Activated T-cell treated with anti-CD3 and anti-CD28 coated beads, Interleukin-2, amount 50 U/mL, for 48 hours (primary cell): ENCODE measurements around the gene PTCHD1.

Experiments
- DNase-seq, 2 experiments: peaks; one replicate each; pipeline ENCODE4 v3.0.0-alpha.2; 2020

Gene PTCHD1

GRCh38 chrX:23334848-23335599 lies at the start of gene PTCHD1:
TSS of gene PTCHD1 (plus strand) at chrX:23334849. CDS start at chrX:23334876, 27 bp downstream.
- no peak for DNase-seq

GRCh38 chrX:23286731-23287130 lies 47.9 kb upstream of the PTCHD1 start:
- DNase-seq, result no peak

- no peak for DNase-seq
Observed at GRCh38 chrX:23287191-23287725, 47.4 kb upstream of the PTCHD1 start.

- no peak for DNase-seq
Observed at GRCh38 chrX:23292354-23292987, 42.2 kb upstream of the PTCHD1 start.

GRCh38 chrX:23292988-23293651 lies 41.5 kb upstream of the PTCHD1 start:
- DNase-seq, result no peak

- DNase-seq, result no peak
Observed at GRCh38 chrX:23304881-23305280, 29.8 kb upstream of the PTCHD1 start.

- DNase-seq, result no peak
Observed at GRCh38 chrX:23311731-23312130, 22.9 kb upstream of the PTCHD1 start.

- DNase-seq, result no peak
Observed at GRCh38 chrX:23312136-23312535, 22.5 kb upstream of the PTCHD1 start.

- peak; percentile 56 to 58 for DNase-seq
Observed at GRCh38 chrX:23317799-23318724, 16.6 kb upstream of the PTCHD1 start.

- DNase-seq, result no peak
Observed at GRCh38 chrX:23327104-23327503, 7.5 kb upstream of the PTCHD1 start.

GRCh38 chrX:23331701-23332100 lies 2.9 kb upstream of the PTCHD1 start:
- no peak for DNase-seq

- peak in 1 of 2 experiments; percentile 19 for DNase-seq
Observed at GRCh38 chrX:23332101-23332887, 2.4 kb upstream of the PTCHD1 start.

GRCh38 chrX:23332888-23333821 lies 1.5 kb upstream of the PTCHD1 start:
- DNase-seq, result no peak

GRCh38 chrX:23333842-23334520 lies 668 bp upstream of the PTCHD1 start:
- DNase-seq, result no peak

GRCh38 chrX:23334521-23334847 lies 165 bp upstream of the PTCHD1 start:
- no peak for DNase-seq

- DNase-seq, result no peak
Observed at GRCh38 chrX:23338334-23338733, 3.7 kb downstream of the PTCHD1 start.

GRCh38 chrX:23341452-23341851 lies 6.8 kb downstream of the PTCHD1 start:
- no peak for DNase-seq

- no peak for DNase-seq
Observed at GRCh38 chrX:23344238-23344903, 9.7 kb downstream of the PTCHD1 start.

- no peak for DNase-seq
Observed at GRCh38 chrX:23344904-23345271, 10.2 kb downstream of the PTCHD1 start.

- DNase-seq, result no peak
Observed at GRCh38 chrX:23356189-23356588, 21.5 kb downstream of the PTCHD1 start.
